Large intestine (tissue), 3 donors: ENCODE results near the gene MYH1. TPM values are rescaled to one million over a fixed set of nuclear protein-coding genes. Genes with fewer than 3 reads are reported as not detected.

ENCODE experiments used
- DNase-seq, 2 donors: peaks; one replicate each; pipeline versions ENCODE4 v3.0.0 to v3.0.0-alpha.2; 2013
- H3K27ac ChIP-seq: one replicate; pipeline ENCODE4 v1.5.1; 2013; ENCODE audit warnings: low read length
- H3K27me3 ChIP-seq: 2 replicates; pipeline ENCODE4 v1.6.1; 2013; ENCODE audit warnings: low read length; ENCODE audit not compliant: control insufficient read depth, insufficient read depth
- H3K36me3 ChIP-seq: 2 replicates; pipeline ENCODE4 v1.6.1; 2013; ENCODE audit warnings: low read length; ENCODE audit not compliant: control insufficient read depth, insufficient read depth
- H3K4me1 ChIP-seq: one replicate; pipeline ENCODE4 v1.6.1; 2013; ENCODE audit warnings: low read length; ENCODE audit not compliant: control insufficient read depth, insufficient read depth
- H3K4me3 ChIP-seq: one replicate; pipeline ENCODE4 v1.5.1; 2013; ENCODE audit warnings: low read length
- H3K9me3 ChIP-seq: one replicate; pipeline ENCODE4 v1.6.1; 2013; ENCODE audit warnings: mild to moderate bottlenecking, low read depth, low read length, moderate library complexity; ENCODE audit not compliant: control insufficient read depth
- WGBS: methylation state at CpG from one replicate; pipeline ENCODE4 v1.1.5; 2013; ENCODE audit warnings: low lambda C conversion rate; ENCODE audit not compliant: insufficient coverage; 5-methylcytosine and 5-hydroxymethylcytosine counted together
- polyA plus RNA-seq: library from polyadenylated mRNA; unstranded; fragments of 120-200 nt; gene quantifications from one replicate; pipeline ENCODE4 v1.2.1, GENCODE V29; 2013

MYH1 gene
- polyA plus RNA-seq, 1 donor = 0.01 TPM

- H3K4me3 ChIP-seq = no peak overlapping the region
- no peaks in the 10 kb centered on the region for H3K36me3 ChIP-seq
- H3K4me1 ChIP-seq = no peaks in the 10 kb centered on the region
- H3K9me3 ChIP-seq = peaks cover 17% of the 10 kb centered on the region
- no peak for DNase-seq
- H3K27me3 ChIP-seq = peaks cover 2% of the 10 kb centered on the region
- no peak overlapping the region for H3K27ac ChIP-seq
- WGBS = 100% methylated on average over 2 of the region's 2 CpGs
Measured at GRCh38 chr17:10492004-10492403, 26.3 kb downstream of the MYH1 start.

DNA sequence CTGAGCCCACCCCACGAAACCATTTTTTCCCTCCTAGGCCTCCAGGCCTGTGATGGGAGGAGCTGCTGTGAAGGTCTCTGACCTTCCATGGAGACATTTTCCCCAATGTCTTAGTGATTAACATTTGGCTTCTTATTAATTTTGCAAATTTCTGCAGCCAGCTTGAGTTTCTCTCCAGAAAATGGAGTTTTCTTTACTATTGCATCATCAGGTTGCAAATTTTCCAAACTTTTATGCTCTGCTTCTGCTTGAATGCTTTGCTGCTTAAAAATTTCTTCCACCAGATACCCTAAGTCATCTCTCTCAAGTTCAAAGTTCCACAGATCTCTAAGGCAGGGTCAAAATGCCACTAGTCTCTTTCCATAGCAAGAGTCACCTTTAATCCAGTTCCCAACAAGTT, 36.1 kb downstream of the MYH1 start:
- no peak overlapping the region for H3K4me3 ChIP-seq
- H3K4me1 ChIP-seq = peaks cover 2% of the 10 kb centered on the region
- DNase-seq = no peak
- peaks cover 11% of the 10 kb centered on the region for H3K9me3 ChIP-seq
- H3K27me3 ChIP-seq = peaks cover 15% of the 10 kb centered on the region
- no peak overlapping the region for H3K27ac ChIP-seq
- no CpG with 5 or more reads among the region's 1 CpG for WGBS
- H3K36me3 ChIP-seq = no peaks in the 10 kb centered on the region

GRCh38 chr17:10477701-10478100, 40.6 kb downstream of the MYH1 start:
- Histone ChIP-seq H3K9me3 (peaks cover 8% of the 10 kb centered on the region), H3K36me3 (no peaks in the 10 kb centered on the region), H3K4me1 (peaks cover 2% of the 10 kb centered on the region), H3K27me3 (peaks cover 35% of the 10 kb centered on the region), H3K4me3 (no peak overlapping the region), H3K27ac (no peak overlapping the region)
- peak; percentile 1 to 32 for DNase-seq
- WGBS = 30% methylated on average over 1 of the region's 1 CpG

DNA sequence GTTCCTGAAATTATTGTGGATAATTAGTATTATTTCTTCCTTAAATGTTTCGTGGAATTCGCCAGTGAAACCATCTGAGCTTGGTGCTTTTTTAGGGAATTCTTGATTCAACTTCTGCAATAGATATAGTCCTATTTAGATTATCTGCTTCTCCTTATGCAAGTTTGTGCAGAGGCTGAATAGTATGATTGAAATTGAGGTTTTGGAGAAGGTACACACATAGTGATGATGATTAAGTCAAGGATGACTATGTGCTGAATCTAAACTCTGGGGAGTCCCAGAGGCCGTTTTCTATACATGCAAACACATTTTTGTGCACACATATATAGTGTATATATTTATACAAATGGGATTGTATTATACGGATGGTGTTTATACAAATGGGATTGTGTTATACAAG, 43.8 kb downstream of the MYH1 start:
- Histone ChIP-seq H3K27ac (no peak overlapping the region), H3K4me3 (no peak overlapping the region), H3K27me3 (peaks cover 39% of the 10 kb centered on the region), H3K4me1 (peaks cover 2% of the 10 kb centered on the region), H3K9me3 (peaks cover 2% of the 10 kb centered on the region), H3K36me3 (no peaks in the 10 kb centered on the region)
- no CpG with 5 or more reads among the region's 4 CpGs for WGBS
- no peak for DNase-seq

GRCh38 chr17:10471858-10472257, 46.5 kb downstream of the MYH1 start:
- Histone ChIP-seq H3K27me3 (peaks cover 43% of the 10 kb centered on the region), H3K4me1 (no peaks in the 10 kb centered on the region), H3K4me3 (no peak overlapping the region), H3K36me3 (no peaks in the 10 kb centered on the region), H3K27ac (no peak overlapping the region), H3K9me3 (no peaks in the 10 kb centered on the region)
- no CpG with 5 or more reads among the region's 1 CpG for WGBS
- peak; percentile 1 to 37 for DNase-seq

GRCh38 chr17:10469459-10469858, 48.9 kb downstream of the MYH1 start, which contains the start of gene MYH4:
TSS of gene MYH4 (minus strand) at chr17:10469559. CDS start at chr17:10466745, 2,814 bp downstream.
- Histone ChIP-seq H3K9me3 (no peaks in the 10 kb centered on the region), H3K27me3 (peaks cover 38% of the 10 kb centered on the region), H3K4me3 (no peak within 1 kb of the TSS), H3K27ac (no peak within 1 kb of the TSS), H3K4me1 (no peaks in the 10 kb centered on the region), H3K36me3 (no peaks in the 10 kb centered on the region)
- no peak for DNase-seq
- WGBS = no CpG with 5 or more reads among the region's 1 CpG

DNA sequence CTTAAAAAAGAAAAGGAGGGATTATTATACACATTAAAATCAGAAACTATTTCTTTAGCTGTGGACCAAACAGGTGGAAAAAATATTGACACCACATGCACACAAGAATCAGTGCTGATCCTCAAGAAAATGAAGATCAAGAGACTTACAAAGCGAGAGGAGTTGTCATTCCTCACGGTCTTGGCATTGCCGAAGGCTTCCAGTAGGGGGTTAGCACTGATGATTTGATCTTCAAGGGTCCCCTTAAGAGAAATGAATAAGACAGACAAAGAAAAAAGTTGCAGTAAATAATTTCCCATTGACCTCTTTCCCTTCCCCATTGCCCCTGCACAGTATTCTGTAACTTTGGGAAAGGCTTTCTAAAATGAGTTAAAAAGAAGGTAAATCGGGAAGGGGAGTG, 54.9 kb downstream of the MYH1 start:
- Histone ChIP-seq H3K4me3 (no peak overlapping the region), H3K36me3 (no peaks in the 10 kb centered on the region), H3K27me3 (peaks cover 22% of the 10 kb centered on the region), H3K4me1 (peaks cover 4% of the 10 kb centered on the region), H3K9me3 (no peaks in the 10 kb centered on the region), H3K27ac (no peak overlapping the region)
- WGBS = 96% methylated on average over 4 of the region's 4 CpGs
- DNase-seq = no peak

DNA sequence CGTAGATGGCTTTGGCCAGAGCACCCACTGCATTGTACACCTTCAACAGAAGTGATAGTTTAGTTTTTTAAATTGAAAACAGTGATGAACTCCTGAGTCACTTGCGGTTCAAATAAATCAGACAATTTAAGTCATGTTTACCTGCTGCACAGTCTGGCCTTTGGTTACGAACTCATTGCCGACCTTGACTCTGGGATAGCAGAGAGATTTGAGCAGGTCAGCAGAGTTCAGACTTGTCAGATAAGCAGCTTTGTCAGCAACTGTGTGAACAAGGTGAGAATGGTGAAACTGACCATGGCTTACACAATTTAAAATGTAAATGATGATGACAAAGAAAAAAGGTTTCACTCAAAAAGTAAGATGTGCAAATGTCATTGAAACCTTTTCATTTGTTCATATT, 58.3 kb downstream of the MYH1 start:
- WGBS = 32% methylated on average over 2 of the region's 4 CpGs
- H3K9me3 ChIP-seq = no peaks in the 10 kb centered on the region
- DNase-seq = peak; percentile 25 to 59
- no peaks in the 10 kb centered on the region for H3K36me3 ChIP-seq
- peaks cover 14% of the 10 kb centered on the region for H3K27me3 ChIP-seq
- no peak overlapping the region for H3K4me3 ChIP-seq
- H3K27ac ChIP-seq = no peak overlapping the region
- peaks cover 4% of the 10 kb centered on the region for H3K4me1 ChIP-seq

DNA sequence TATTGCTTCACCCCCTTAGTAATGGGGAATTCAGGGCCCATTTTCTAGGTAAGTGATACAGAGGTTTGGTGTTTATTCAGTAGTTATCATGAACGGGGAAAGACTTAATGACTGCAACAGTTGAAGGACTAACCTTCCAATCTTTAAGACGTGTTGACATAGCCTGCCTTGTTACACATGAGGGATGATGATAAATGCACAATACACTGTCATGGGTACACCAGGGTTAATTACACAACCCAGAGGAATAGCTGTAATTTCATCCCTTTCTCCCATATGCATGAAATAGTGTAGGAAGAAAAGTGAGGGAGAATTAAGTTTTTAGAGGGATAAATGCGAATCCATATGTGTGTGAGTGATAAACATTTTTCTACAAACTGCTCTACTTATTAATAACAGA, 59.6 kb downstream of the MYH1 start:
- WGBS = no CpG with 5 or more reads among the region's 3 CpGs
- peak in 1 of 2 donors; percentile 23 for DNase-seq
- Histone ChIP-seq H3K4me3 (no peak overlapping the region), H3K4me1 (peaks cover 4% of the 10 kb centered on the region), H3K27ac (no peak overlapping the region), H3K9me3 (no peaks in the 10 kb centered on the region), H3K27me3 (peaks cover 11% of the 10 kb centered on the region), H3K36me3 (no peaks in the 10 kb centered on the region)

- no CpG with 5 or more reads among the region's 1 CpG for WGBS
- Histone ChIP-seq H3K4me1 (peaks cover 4% of the 10 kb centered on the region), H3K9me3 (no peaks in the 10 kb centered on the region), H3K27ac (no peak overlapping the region), H3K4me3 (no peak overlapping the region), H3K36me3 (no peaks in the 10 kb centered on the region), H3K27me3 (peaks cover 8% of the 10 kb centered on the region)
- DNase-seq = no peak
Measured at GRCh38 chr17:10457952-10458351, 60.4 kb downstream of the MYH1 start.
